Right ventricle myocardium superior (tissue), 1 donor: ENCODE results near the gene LCN15. TPM values are rescaled to one million over a fixed set of nuclear protein-coding genes. Genes with fewer than 3 reads are reported as not detected.
"Not testable (repeated sequence)": the region's sequence is repeated elsewhere in the genome, so short reads cannot be mapped to it uniquely, and the experiment has no call there.

Experiments
- ATAC-seq: fragments of 200-7000 bp; cut with Tn5 transposase; one replicate; pipeline ENCODE4 v1.9.1; 2020; ENCODE audit warnings: mild to moderate bottlenecking; ENCODE audit not compliant: poor library complexity
- DNase-seq: peaks from one replicate; pipeline ENCODE4 v3.0.0-alpha.2; 2020
- intact Hi-C: fragments of 100-400 bp; cut with DNase I; formaldehyde crosslinking; loops from one replicate; pipeline ENCODE4 v1.11.2; 2022
- total RNA-seq: library from RNA; stranded (reverse); fragmentation: NEBNext Ultra II Directional; extraction: Animal tissue kit (Norgen Biotek cat#: 25700); gene quantifications from one replicate; pipeline ENCODE4 v1.2.1, GENCODE V29; 2021
- donor health status: DM: no; HTN: yes; CAD: no; lungs with severe emphysema.

Gene LCN15
- total RNA-seq, 1 donor from 2014 or later = not detected

- DNase-seq (no peak), ATAC-seq (no peak)
- intact Hi-C loops = no loop called here
Observed at GRCh38 chr9:136796238-136796774, 32.0 kb upstream of the LCN15 start, which contains the start of gene CCDC183. Gene CCDC183, plus strand, starts transcription at chr9:136796338. Its CDS starts 60 bp downstream, at chr9:136796398.

DNA sequence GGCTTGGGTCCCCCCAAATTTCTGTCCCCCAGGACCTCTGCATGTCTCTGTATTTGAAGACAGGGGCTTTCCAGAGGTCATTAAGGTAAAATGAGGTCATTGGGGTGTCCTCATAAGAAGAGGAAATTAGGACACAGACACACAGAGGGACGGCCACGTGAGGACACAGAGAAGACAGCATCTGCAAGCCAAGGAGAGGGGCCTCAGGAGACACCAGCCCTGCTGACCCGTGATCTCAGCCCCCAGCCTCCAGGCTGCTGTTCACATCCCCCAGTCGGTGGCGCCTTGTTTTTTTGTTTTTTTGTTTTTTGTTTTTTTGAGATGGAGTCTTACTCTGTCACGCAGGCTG is 30.7 kb upstream of the LCN15 start:
- intact Hi-C loops = no loop called here
- ATAC-seq (no peak), DNase-seq (no peak)

DNA sequence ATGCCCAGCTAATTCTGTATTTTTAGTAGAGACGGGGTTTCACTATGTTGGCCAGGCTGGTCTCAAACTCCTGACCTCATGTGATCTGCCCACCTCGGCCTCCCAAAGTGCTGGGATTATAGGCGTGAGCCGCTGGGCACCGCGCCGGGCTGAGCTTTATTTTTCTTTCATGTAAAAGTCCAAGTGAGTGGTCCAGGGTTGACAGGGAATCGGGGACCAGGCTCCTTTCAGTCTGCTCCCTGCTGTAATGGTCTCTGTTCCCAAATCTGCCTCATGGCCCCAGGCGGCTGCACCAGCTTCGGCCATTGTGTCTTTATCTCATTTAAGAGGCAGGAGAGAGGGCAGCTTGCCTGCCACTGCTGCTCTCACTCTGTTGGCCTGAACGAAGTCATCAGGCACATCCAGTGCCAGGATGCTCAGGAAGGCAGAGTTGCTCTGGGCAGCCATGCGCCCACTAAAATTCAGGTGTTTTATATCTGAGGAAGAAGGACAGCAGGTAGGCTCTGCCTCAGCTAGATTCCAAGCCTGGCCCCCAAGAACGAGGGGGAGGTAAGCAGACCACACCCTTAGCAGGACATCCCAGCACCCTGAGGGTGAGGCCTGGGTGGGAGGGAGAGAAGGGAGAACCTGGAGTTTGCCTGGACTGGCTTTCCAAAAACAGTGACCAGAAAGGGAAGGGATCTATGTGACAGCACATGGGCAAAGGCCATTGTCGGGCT is 30.1 kb upstream of the LCN15 start:
- intact Hi-C loops = no loop called here
- DNase-seq = no peak
- ATAC-seq = no peak

- intact Hi-C loops = no loop called here
- ATAC-seq (no peak), DNase-seq (no peak)
Observed at GRCh38 chr9:136793086-136793946, 29.0 kb upstream of the LCN15 start.

GRCh38 chr9:136792321-136793085 is 28.2 kb upstream of the LCN15 start:
- intact Hi-C loops = no loop called here

GRCh38 chr9:136791516-136792276 is 27.4 kb upstream of the LCN15 start:
- DNase-seq (peak; percentile 71), ATAC-seq (peak; percentile 7)
- intact Hi-C loops = no loop called here

More at GRCh38 chr9:136792321-136793085, 28.2 kb upstream of the LCN15 start:
- DNase-seq (no peak), ATAC-seq (no peak)

- DNase-seq (peak; percentile 100), ATAC-seq (peak; percentile 95)
- intact Hi-C loops = no loop called here
Observed at GRCh38 chr9:136790640-136791515, 26.6 kb upstream of the LCN15 start, which contains the start of gene TMEM141. Gene TMEM141, plus strand, starts transcription at chr9:136791344. Its CDS starts 27 bp downstream, at chr9:136791371.

GRCh38 chr9:136789523-136789937 is 25.2 kb upstream of the LCN15 start:
- intact Hi-C loops = no loop called here
- DNase-seq (no peak), ATAC-seq (no peak)

DNA sequence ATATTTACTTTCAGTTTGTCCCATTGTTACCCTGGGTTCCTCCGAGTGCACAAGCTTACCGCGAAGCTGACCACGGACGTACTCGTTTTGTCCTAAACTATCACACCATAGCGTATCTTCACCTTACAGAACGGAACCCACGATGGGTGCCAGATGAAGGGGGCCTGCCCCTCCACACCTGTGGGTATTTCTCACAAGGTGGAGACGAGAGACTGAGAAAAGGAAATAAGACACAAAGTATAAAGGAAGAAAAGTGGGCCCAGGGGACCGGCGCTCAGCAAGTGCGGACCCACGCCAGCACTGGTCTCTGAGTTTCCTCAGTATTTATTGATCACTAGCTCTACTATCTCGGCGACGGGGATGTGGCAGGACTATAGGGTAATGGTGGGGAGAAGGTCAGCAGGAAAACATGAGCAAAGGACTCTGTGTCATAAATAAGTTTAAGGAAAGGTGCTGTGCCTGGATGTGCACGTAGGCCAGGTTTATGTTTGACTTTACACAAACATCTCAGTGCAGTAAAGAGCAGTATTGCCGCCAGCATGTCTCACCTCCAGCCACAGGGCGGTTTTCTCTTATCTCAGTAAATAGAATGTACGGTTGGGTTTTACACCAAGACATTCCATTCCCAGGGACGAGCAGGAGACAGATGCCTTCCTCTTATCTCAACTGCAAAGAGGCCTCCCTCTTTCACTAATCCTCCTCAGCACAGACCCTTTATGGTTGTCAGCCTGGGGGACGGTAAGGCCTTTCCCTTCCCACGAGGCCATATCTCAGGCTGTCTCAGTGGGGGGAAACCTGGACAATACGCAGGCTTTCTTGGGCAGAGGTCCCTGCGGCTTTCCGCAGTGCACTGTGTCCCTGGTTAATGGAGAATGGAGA is 24.6 kb upstream of the LCN15 start:
- intact Hi-C loops, ATAC-seq, DNase-seq: not testable (repeated sequence)

DNA sequence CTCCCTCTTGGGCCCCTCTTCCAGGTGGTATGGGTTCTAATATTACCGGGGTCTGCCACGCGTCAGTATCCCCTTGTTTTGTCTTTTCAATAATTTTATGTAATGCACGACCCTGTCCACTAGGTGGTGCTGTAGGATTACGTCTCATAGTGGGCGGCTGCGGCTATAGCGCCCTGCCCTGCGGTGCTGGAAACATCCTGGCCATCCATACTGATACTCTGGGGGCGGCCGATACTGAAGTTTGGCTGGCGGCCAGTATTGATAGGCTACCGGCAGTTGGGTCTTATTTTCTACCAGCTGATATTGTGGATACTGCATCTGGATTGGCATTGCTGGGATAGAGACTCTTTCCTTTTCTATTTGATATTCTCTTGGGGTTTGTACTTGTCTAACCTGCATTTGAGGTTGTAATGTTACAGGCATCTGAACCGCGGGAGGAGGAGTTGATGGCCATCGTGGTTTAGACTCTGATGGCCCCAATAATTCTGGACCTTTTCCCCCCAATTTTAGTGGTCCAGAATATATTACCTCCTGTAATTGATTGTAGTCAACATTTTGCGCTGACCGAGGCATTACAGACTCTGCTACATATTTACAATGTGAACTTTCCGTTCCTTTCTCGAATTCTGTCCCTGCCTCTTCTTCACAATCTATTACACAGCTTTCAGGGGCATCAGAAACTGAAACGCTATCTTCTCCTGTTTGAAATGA is 23.5 kb upstream of the LCN15 start:
- peak; percentile 75 for DNase-seq
- no peak for ATAC-seq
- intact Hi-C loops = loop anchor here (1.0 kb wide), 1 partner anchor 247 kb away; no protein-coding TSS in a partner anchor

DNA sequence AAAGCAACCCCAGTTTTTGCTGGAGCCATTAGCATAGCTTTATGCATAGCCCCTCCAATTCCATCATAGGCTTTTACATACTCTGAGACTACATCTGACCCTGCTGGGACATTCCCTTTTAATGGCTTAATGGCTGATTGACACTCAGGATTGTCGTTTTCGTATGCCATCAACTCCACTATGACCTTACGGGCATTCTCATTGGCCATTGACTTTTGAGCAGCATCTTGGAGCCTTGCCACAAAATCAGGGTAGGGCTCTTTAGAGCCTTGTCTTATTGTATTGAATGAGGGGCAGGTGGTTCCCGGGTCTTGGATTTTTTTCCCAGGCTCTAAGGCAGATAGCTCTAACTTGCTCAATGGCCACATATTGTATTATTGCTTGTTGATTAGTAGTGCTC is 22.7 kb upstream of the LCN15 start:
- not testable (repeated sequence) for DNase-seq, ATAC-seq
- intact Hi-C loops = loop anchor here (1.0 kb wide), 1 partner anchor 248 kb away; no protein-coding TSS in a partner anchor

GRCh38 chr9:136786451-136786850 is 22.1 kb upstream of the LCN15 start:
- intact Hi-C loops = no loop called here
- DNase-seq (no peak), ATAC-seq (no peak)

DNA sequence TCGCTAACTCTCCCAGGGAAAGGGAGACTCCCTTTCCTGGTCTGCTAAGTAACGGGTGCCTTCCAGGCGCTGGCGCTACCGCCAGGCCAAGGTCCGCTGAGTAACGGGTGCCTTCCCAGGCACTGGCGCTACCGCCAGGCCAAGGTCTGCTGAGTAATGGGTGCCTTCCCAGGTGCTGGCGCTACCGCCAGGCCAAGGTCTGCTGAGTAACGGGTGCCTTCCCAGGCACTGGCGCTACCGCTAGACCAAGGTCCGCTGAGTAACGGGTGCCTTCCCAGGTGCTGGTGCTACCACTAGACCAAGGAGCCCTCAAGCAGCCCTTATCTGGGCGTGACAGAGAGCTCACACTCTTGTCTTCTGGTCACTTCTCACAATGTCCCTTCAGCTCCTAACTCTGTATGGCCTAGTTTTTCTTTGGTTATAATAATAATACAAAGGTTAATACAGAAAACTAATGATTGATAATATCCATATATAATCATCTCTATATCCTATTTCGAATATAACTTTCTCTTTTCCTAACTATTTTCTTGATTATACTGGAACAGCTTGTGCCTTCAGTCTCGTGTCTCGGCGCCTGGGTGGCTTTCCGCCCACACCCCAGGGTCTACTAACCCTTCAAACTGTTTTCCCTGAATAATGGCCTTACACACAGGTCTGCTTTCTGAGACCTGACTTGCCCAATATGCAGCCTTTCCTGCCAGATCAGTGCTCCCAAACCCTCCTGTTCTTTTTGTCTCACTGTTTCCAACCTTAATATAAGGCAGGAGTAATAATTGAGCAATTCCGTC is 21.4 kb upstream of the LCN15 start:
- ATAC-seq, DNase-seq, intact Hi-C loops: not testable (repeated sequence)

DNA sequence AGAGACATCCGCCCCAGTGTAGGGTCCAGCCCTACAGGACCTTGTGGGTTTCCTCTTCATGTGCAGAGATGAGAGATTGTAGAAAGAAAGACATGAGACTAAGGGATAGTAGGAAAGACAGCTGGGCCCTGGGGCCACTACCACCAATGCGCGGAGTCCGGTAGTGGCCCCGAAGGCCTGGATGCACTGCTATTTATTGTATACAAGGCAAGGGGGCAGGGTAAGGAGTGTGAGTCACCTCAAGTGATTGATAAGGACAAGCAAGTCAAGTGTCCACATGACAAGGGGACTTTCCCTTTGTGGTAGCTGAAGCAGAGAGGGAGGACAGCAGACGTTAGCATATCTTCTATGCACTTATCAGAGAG is 20.7 kb upstream of the LCN15 start:
- DNase-seq (no peak), ATAC-seq (no peak)
- intact Hi-C loops = no loop called here
